Uterus (tissue), 2 donors: Measurements from ENCODE around the gene CADM2.

Experiments used
- POLR2A ChIP-seq, 2 donors: fragments of 450-650 bp; IDR thresholded peaks; one replicate each; pipeline ENCODE4 v1.6.1; 2016; ENCODE audit warnings: antibody characterized with exemption in 2 of 2, mild to moderate bottlenecking in 1 of 2, moderate library complexity in 1 of 2
- TF ChIP-seq, protein P1 (sequence below), 4 experiments: fragments of 200-600 bp in 2 of 4; fragments of 450-650 bp in 2 of 4; sonication (generic) in 2 of 4; IDR thresholded peaks; one replicate each; pipeline ENCODE4 v1.5.1; 2016 to 2019; ENCODE audit warnings: antibody characterized with exemption in 4 of 4, mild to moderate bottlenecking in 2 of 4, moderate library complexity in 1 of 4

DNA sequence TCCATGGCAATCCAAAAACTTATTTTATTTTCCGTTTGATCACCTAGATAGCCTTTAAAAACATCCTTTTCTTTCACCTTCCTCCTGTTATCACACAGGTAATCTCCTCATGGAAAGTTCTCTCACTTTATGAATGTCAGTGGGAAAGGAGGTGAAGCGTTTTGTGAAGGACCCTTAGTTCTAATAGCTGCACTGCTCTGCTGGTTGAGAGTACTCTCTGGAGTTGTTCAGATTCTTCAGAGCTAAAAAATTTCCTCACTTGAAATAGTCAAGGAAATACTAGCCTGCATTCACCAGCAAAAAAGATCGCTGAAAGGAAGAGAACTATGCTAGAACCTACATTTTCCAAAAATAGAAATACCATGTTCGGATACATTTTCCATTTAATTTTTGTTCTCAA, 1097.2 kb downstream of the CADM2 start:
- TF ChIP-seq, protein P1, sequence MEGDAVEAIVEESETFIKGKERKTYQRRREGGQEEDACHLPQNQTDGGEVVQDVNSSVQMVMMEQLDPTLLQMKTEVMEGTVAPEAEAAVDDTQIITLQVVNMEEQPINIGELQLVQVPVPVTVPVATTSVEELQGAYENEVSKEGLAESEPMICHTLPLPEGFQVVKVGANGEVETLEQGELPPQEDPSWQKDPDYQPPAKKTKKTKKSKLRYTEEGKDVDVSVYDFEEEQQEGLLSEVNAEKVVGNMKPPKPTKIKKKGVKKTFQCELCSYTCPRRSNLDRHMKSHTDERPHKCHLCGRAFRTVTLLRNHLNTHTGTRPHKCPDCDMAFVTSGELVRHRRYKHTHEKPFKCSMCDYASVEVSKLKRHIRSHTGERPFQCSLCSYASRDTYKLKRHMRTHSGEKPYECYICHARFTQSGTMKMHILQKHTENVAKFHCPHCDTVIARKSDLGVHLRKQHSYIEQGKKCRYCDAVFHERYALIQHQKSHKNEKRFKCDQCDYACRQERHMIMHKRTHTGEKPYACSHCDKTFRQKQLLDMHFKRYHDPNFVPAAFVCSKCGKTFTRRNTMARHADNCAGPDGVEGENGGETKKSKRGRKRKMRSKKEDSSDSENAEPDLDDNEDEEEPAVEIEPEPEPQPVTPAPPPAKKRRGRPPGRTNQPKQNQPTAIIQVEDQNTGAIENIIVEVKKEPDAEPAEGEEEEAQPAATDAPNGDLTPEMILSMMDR (IDR thresholded peaks at IDR 0.05): no peak
- no peak for TF ChIP-seq POLR2A (IDR thresholded peaks at IDR 0.05)
